HS-27A (cell line): Measurements from ENCODE around the gene GLOD4.
"Not testable (repeated sequence)": the region's sequence is repeated elsewhere in the genome, so short reads cannot be mapped to it uniquely, and the experiment has no call there.

Experiments used
- DNase-seq: peaks from one replicate; pipeline ENCODE4 v3.0.0-alpha.2; 2012; ENCODE audit warnings: low read depth, missing footprints

GLOD4 gene

GRCh38 chr17:802481-802880, 20.4 kb upstream of the GLOD4 start:
- DNase-seq: no peak

GRCh38 chr17:801660-802059, 19.6 kb upstream of the GLOD4 start:
- DNase-seq: no peak

- DNase-seq: no peak
These were observed 18.6 kb upstream of the GLOD4 start for GRCh38 chr17:800446-801242.

- DNase-seq: no peak
These were observed 17.2 kb upstream of the GLOD4 start for GRCh38 chr17:799261-799660.

DNA sequence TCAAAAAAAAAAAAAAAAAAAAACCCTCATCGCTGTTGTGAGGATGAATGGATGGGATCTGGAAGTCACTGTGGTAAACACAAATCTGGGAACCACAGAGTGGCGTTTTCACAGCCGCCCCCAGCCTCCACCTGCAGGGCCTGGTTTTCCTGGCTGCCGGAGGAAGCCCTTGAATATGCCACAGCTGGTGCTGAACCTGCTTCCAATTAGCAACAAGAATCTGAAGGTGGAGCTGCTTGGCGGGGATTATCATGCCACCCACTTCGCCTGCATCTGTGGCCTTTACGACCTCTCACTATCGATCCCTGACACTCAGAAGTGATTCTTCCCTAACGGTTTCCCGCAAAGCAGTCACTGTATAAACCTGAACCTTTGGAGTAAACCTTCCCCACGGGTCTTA, 16.2 kb upstream of the GLOD4 start:
- no peak for DNase-seq

- no peak for DNase-seq
These were observed 15.3 kb upstream of the GLOD4 start for GRCh38 chr17:797236-797840.

GRCh38 chr17:796609-797008, 14.5 kb upstream of the GLOD4 start:
- no peak for DNase-seq

DNA sequence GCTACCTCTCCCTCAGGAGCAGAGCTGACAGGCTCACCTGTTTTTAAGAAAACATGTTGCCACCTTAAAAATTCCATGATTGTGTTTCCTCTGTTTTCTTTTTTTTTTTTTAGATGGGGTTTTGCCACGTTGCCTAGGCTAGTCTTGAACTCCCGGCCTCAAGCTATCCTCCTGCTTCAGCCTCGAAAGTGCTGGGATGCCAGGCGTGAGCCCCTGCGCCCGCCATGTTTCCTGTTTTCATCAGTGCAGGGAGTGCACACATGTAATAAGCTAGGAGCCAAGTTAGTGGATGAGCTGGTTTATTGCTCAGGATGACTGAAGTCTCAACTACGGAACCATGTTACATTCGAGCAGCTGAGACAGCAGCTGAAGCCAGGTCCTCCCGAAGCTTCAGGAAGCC, 13.6 kb upstream of the GLOD4 start:
- no peak for DNase-seq

- DNase-seq: no peak
These were observed 13.2 kb upstream of the GLOD4 start for GRCh38 chr17:795276-795675.

GRCh38 chr17:794876-795275, 12.8 kb upstream of the GLOD4 start:
- DNase-seq: no peak

DNA sequence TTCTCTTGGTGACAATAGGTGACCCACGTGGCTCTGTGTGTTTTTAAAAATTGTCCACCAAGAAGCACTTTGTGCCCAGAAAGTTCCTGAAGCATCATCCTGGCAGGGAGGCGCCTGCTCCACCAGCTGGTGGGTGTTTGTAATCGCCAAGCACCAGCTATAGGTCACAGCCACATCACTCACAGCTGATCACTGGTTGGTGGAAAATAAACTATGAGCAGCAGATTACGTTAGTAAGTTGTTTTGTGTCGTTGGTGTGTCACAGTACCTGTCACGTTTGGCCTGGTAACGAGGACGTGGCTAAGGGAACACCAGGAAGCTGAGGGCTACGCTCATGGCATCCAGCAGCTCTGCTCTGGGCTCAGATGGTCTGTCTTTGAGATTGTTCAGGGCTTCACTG, 10.2 kb upstream of the GLOD4 start:
- no peak for DNase-seq

DNA sequence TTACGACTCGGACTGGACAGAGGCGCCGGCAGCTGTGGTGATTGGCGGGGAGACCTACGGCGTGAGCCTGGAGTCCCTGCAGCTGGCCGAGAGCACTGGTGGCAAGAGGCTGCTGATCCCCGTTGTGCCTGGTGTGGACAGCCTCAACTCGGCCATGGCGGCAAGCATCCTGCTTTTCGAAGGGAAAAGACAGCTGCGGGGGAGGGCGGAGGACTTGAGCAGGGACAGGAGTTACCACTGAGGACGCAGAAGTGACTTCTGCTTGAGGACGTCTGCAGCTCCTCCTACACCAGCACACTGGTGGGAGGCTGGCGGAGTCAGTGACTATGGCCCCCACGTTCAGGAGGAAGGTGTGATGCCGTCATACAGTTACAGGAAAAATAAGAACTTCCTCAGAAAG, 9.7 kb upstream of the GLOD4 start:
- DNase-seq: no peak

- not testable (repeated sequence) for DNase-seq
These were observed 8.8 kb upstream of the GLOD4 start for GRCh38 chr17:790874-791247.

- DNase-seq: not testable (repeated sequence)
These were observed 8.1 kb upstream of the GLOD4 start for GRCh38 chr17:789931-790873.

- DNase-seq: no peak
These were observed 7.2 kb upstream of the GLOD4 start for GRCh38 chr17:789160-789840.

- no peak for DNase-seq
These were observed 6.5 kb upstream of the GLOD4 start for GRCh38 chr17:788551-788950.

DNA sequence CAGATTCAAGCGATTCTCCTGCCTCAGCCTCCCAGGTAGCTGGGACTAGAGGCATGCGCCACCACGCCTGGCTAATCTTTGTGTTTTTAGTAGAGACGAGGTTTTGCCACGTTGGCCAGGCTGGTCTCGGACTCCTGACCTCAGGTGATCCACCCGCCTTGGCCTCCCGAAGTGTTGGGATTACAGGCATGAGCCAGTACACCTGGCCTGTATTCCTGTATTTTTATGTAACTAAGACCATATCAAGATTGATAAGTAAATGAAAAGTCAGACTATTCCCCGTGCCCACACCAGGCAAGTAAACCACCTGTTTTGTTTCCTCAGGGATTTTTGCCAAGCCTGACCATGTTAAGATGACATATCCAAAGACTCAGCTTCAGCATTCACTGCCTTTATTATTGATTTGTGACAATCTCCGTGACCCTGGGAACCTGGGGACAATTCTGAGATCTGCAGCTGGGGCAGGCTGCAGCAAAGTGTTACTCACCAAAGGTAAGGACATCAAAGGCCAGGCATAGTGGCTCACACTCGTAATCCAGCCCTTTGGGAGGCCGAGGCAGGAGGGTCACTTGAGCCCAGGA, 5.7 kb upstream of the GLOD4 start:
- no peak for DNase-seq

DNA sequence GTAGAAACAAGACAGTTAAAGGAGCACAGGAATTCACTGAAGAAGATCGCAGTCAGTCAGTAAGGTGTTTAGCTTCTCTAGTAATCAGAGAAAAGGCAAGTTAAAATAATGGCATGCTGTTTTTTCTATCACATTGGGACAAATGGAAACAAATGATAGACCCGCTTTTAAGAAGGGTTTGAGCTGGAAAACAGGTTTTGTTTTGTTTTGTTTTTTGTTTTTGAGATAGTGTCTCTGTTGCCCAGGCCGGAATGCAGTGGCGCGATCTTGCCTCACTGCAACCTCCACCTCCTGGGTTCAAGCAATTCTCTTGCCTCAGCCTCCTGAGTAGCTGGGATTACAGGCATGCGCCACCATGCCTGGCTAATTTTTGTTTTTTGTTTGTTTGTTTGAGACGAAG, 3.8 kb upstream of the GLOD4 start:
- DNase-seq: not testable (repeated sequence)

- no peak for DNase-seq
These were observed 2.1 kb upstream of the GLOD4 start for GRCh38 chr17:784143-784542.

DNA sequence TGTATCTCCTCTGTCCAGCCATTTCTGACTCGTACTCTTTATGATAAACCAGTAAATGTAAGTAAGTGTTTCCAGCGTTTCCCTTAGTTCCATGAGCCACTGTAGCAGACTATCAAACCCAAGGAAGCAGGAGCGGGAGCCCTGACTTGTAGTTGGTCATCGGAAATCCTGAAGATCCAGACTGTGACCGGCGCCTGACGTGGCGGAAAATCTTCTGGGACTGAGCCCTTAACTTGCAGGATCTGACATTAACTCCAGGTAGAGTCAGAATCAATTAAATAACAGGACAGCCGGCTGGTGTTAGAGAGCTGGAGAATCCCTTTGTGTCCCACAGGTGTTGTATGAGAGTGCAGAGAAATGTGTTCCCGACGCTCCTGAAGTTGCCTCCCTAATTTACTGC, 4.0 kb downstream of the GLOD4 start:
- no peak for DNase-seq

DNA sequence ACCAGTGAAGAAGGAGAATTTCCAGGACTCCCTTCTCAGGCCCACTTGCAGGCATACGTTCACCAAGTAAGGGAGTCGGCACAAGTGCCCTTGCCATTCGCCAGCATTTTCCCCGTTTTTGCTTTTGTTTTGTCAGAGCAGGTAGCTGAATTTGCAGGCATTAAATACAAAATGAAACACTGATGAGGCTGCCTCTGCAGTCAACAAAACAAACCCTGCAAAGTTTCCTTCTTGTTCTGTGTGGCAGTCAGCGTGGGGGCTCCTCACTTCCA, 7.8 kb downstream of the GLOD4 start:
- no peak for DNase-seq
